Embryonic facial prominence (tissue), 1 donor: ENCODE measurements around the gene LRRC31.

Experiments
- DNase-seq: peaks from one replicate; pipeline ENCODE4 v3.0.0-alpha.2; 2016; ENCODE audit errors: extremely low spot score

Gene LRRC31

GRCh38 chr3:169863458-169863899 lies 6.3 kb downstream of the LRRC31 start:
- DNase-seq = no peak

- no peak for DNase-seq
These were observed 7.9 kb downstream of the LRRC31 start for GRCh38 chr3:169861871-169862270.

GRCh38 chr3:169857811-169858210 lies 11.9 kb downstream of the LRRC31 start:
- no peak for DNase-seq

- DNase-seq = no peak
These were observed 14.2 kb downstream of the LRRC31 start for GRCh38 chr3:169855514-169855913.

GRCh38 chr3:169850618-169851017 lies 19.1 kb downstream of the LRRC31 start:
- DNase-seq = no peak

- no peak for DNase-seq
These were observed 21.0 kb downstream of the LRRC31 start for GRCh38 chr3:169848741-169849140.

GRCh38 chr3:169847896-169848295 lies 21.8 kb downstream of the LRRC31 start:
- no peak for DNase-seq

GRCh38 chr3:169846458-169847193 lies 23.1 kb downstream of the LRRC31 start:
- DNase-seq = no peak

- no peak for DNase-seq
These were observed 26.8 kb downstream of the LRRC31 start for GRCh38 chr3:169842960-169843359.

DNA sequence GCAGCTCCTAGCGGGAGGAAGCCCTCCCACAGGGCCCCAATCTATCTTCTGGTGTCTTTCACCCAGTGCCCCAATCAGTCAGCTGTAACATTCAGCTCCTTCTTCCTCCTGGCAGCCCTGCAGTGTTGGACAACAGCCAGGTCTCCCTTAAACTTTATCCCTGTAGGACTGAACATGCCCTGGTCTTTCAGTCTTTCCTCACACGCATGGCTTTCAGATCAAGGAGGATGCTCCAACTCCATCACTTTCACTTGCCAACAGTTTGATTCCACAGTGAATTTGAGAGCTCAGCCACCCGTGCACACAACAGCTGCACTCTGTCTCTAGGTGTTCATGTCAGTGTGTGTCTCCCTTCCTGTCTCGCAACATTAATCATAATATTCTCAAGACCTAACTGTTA lies 28.6 kb downstream of the LRRC31 start:
- DNase-seq = no peak

DNA sequence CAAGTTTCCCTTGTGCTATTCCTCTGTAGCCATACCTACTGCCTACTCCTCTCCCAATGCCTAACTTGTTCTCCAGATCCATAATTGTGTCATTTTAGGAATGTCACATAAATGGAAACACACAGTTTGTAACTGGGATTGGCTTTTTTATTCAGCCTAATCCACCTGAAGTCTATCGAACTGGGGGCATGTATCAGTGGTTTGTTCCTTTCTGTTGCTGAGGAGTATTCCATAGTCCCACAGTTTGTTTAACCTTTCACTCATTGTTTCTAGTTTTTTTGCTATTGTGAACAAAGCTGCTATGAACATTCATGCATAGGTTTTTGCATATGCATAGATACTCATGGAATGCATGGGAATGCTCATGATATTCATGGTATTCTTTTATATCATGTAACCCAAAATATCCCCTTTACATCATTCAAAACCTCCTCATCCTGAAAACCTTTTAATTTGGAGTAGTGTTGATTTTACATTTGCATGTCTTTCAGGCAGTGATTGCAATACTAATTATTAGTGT lies 31.2 kb downstream of the LRRC31 start:
- no peak for DNase-seq

GRCh38 chr3:169836942-169837275 lies 32.8 kb downstream of the LRRC31 start:
- no peak for DNase-seq

GRCh38 chr3:169836078-169836941 lies 33.4 kb downstream of the LRRC31 start:
- no peak for DNase-seq

GRCh38 chr3:169835533-169835932 lies 34.2 kb downstream of the LRRC31 start:
- no peak for DNase-seq

- DNase-seq = no peak
These were observed 42.0 kb downstream of the LRRC31 start for GRCh38 chr3:169827712-169828111.

- no peak for DNase-seq
These were observed 44.4 kb downstream of the LRRC31 start for GRCh38 chr3:169825316-169825715.

- no peak for DNase-seq
These were observed 46.8 kb downstream of the LRRC31 start for GRCh38 chr3:169822983-169823382.

GRCh38 chr3:169822540-169822939 lies 47.2 kb downstream of the LRRC31 start:
- no peak for DNase-seq

DNA sequence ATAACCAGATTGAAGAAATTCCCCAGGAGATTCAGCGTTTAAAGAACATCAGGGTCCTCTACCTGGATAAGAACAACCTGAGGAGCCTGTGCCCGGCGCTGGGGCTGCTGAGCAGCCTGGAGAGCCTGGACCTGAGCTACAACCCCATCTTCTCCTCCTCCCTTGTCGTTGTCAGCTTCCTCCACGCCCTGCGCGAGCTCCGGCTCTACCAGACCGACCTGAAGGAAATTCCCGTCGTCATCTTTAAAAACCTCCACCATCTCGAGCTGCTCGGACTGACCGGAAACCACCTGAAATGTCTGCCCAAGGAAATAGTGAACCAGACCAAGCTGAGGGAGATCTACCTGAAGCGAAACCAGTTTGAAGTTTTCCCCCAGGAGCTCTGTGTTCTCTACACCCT lies 47.6 kb downstream of the LRRC31 start:
- no peak for DNase-seq

- no peak for DNase-seq
These were observed 51.4 kb downstream of the LRRC31 start for GRCh38 chr3:169818316-169818715.

- no peak for DNase-seq
These were observed 54.1 kb downstream of the LRRC31 start for GRCh38 chr3:169815590-169816150.

DNA sequence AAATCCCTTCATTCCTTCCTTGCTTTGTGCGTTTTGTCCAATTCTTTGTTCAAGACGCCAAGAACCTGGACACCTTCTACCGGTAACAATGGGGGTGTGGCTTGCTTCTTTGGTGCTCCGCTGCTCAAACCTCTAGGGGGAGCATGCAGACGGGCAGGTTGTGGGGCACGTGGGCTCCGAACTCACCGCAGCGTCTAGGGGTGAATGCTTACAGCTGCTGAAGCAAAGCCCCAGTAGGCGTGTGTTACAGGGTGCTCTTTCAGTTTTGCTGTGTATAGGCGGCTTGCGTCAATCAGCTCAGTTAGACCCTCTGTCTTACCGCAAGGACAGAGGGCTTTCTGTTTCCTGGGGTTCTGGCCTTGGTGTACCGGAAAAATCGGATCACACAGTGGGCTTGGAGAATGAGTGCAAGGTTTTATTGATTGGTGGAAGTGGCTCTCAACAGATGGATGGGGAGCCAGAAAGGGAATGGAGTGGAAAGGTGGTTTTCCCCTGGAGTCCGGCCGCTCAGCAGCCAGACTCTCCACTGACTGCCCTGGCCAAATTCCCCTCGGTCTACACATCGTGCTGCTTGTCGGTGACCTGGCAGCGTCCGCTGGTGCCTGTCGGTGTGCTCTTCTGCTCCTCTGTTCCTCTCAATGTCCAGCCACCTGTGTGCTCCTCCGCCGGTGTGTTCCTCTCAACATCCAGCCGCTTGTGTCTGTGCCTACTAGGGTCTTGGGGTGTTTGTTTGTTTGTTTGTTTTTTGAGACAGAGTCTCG lies 55.8 kb downstream of the LRRC31 start:
- no peak for DNase-seq
